HepG2 (cell line): ENCODE data around the gene HTD2. TPM values are rescaled to one million over a fixed set of nuclear protein-coding genes. Genes with fewer than 3 reads are reported as not detected.

Experiments used
- ATAC-seq: fragments of 200-7000 bp; cut with Tn5 transposase; 3 replicates; pipeline ENCODE4 v1.9.1; 2020; ENCODE audit warnings: mild to moderate bottlenecking, moderate library complexity
- BruUV-seq: library from RNA; stranded (reverse); fragments of 400-500 nt; replicated peaks from 2 replicates; lab custom pipeline; 2021; lab: Mats Ljungman, UMichigan
- CTCF ChIA-PET: fragments of 300-600 bp; formaldehyde crosslinking; extraction: SDS; loops from one replicate; lab custom pipeline; 2021; ENCODE audit warnings: low total read pairs, inconsistent platforms, low intra/inter-chr PET ratio; lab: Yijun Ruan, JAX
- POLR2A ChIA-PET: fragments of 350-600 bp; sonication (Branson Sonifier 250); formaldehyde crosslinking; loops from one replicate; lab custom pipeline; 2020; ENCODE audit warnings: antibody characterized with exemption, inconsistent platforms; lab: Yijun Ruan, JAX
- DNase-seq: peaks from one replicate; pipeline ENCODE4 v3.0.0-alpha.2; 2015; ENCODE audit warnings: low spot score
- FAIRE-seq: peaks from 3 replicates; lab custom pipeline; 2011; peaks lifted over from hg19 to GRCh38; lab: Jason Lieb, UNC
- H2AFZ ChIP-seq: one replicate; pipeline ENCODE4 v1.6.1; 2011; ENCODE audit warnings: low read length, inconsistent platforms
- H3K27ac ChIP-seq: fragments of 300-600 bp; 3 replicates; pipeline ENCODE4 v1.8.0; 2011; ENCODE audit warnings: mixed run types, mild to moderate bottlenecking, mixed read lengths, low read length, inconsistent platforms; ENCODE audit not compliant: insufficient read depth; ENCODE audit errors: extremely low read length
- H3K27me3 ChIP-seq, 2 experiments: fragments of 200-600 bp in 1 of 2; 2 replicates in 1 of 2; 3 replicates in 1 of 2; pipeline versions ENCODE4 v1.6.0 to v1.8.0; 2011; ENCODE audit warnings: low read length in 2 of 2, mild to moderate bottlenecking in 2 of 2, moderate library complexity in 2 of 2, inconsistent platforms in 1 of 2; ENCODE audit not compliant: insufficient read depth in 2 of 2, control insufficient read depth in 1 of 2
- H3K36me3 ChIP-seq, 2 experiments: fragments of 200-600 bp in 1 of 2; replicated peaks in 1 of 2; 2 replicates in 1 of 2; 3 replicates in 1 of 2; pipeline versions ENCODE4 v1.5.1 to v1.8.0; 2011; ENCODE audit warnings: low read length in 2 of 2, inconsistent platforms in 1 of 2; ENCODE audit not compliant: insufficient read depth in 2 of 2, control insufficient read depth in 1 of 2
- H3K4me1 ChIP-seq: 2 replicates; pipeline ENCODE4 v1.5.1; 2012; ENCODE audit warnings: low read length, inconsistent platforms; ENCODE audit not compliant: insufficient read depth
- H3K4me2 ChIP-seq: 2 replicates; pipeline ENCODE4 v1.6.0; 2011; ENCODE audit warnings: low read depth, low read length, inconsistent platforms
- H3K4me3 ChIP-seq, 3 experiments: fragments of 200-600 bp in 1 of 3; sonication (generic), shearing (Covaris generic) in 1 of 3; replicated peaks in 1 of 3; 2 replicates each; pipeline ENCODE4 v1.5.1; 2011 to 2016; ENCODE audit warnings: low read length in 3 of 3, inconsistent platforms in 2 of 3, low read depth in 2 of 3, mild to moderate bottlenecking in 2 of 3, control low read depth in 1 of 3, mixed read lengths in 1 of 3; ENCODE audit not compliant: insufficient read depth in 1 of 3
- H3K79me2 ChIP-seq: one replicate; pipeline ENCODE4 v1.6.1; 2011; ENCODE audit warnings: low read length, inconsistent platforms; ENCODE audit not compliant: insufficient read depth
- H3K9ac ChIP-seq: 2 replicates; pipeline ENCODE4 v1.6.0; 2011; ENCODE audit warnings: mild to moderate bottlenecking, low read depth, low read length, inconsistent platforms; ENCODE audit not compliant: insufficient read depth
- H3K9me3 ChIP-seq: 2 replicates; pipeline ENCODE4 v1.5.1; 2012; ENCODE audit warnings: mild to moderate bottlenecking, low read length
- H4K20me1 ChIP-seq: 2 replicates; pipeline ENCODE4 v1.6.0; 2011; ENCODE audit warnings: inconsistent platforms, mild to moderate bottlenecking, low read length, moderate library complexity; ENCODE audit not compliant: insufficient read depth
- ARNT ChIP-seq: fragments of 450-650 bp; IDR thresholded peaks from 2 replicates; pipeline ENCODE4 v1.6.1; 2017
- CENPT ChIP-seq: sonication (generic); formaldehyde crosslinking; IDR thresholded peaks from 2 replicates; pipeline ENCODE4 v1.8.0; 2022; ENCODE audit warnings: low read depth, mild to moderate bottlenecking, moderate library complexity, missing genetic modification reagents
- NFIB ChIP-seq: sonication (generic); formaldehyde crosslinking; IDR thresholded peaks from 2 replicates; pipeline ENCODE4 v1.9.0; 2021; ENCODE audit warnings: missing genetic modification reagents, mild to moderate bottlenecking, borderline replicate concordance
- NFIC ChIP-seq: IDR thresholded peaks from 2 replicates; pipeline ENCODE4 v1.6.1; 2012; ENCODE audit warnings: mild to moderate bottlenecking, low read length, inconsistent platforms
- NRL ChIP-seq: sonication (generic); formaldehyde crosslinking; IDR thresholded peaks from 2 replicates; pipeline ENCODE4 v1.5.0; 2020; ENCODE audit warnings: missing genetic modification reagents, mild to moderate bottlenecking, moderate library complexity, borderline replicate concordance
- RELA ChIP-seq: sonication (generic); formaldehyde crosslinking; IDR thresholded peaks from 2 replicates; pipeline ENCODE4 v1.4.0; 2020; ENCODE audit warnings: missing genetic modification reagents
- SETDB1 ChIP-seq: sonication (generic); formaldehyde crosslinking; IDR thresholded peaks from 2 replicates; pipeline ENCODE4 v1.5.1; 2020; ENCODE audit warnings: missing genetic modification reagents, mild to moderate bottlenecking, borderline replicate concordance
- THYN1 ChIP-seq: sonication (generic); formaldehyde crosslinking; IDR thresholded peaks from 2 replicates; pipeline ENCODE4 v1.8.1; 2023; ENCODE audit warnings: low read depth, mild to moderate bottlenecking, moderate library complexity, missing genetic modification reagents, borderline replicate concordance
- ZKSCAN1 ChIP-seq: fragments of 150-350 bp; IDR thresholded peaks from 2 replicates; pipeline ENCODE4 v1.6.1; 2014; ENCODE audit warnings: low read length
- ZNF136 ChIP-seq: sonication (generic); formaldehyde crosslinking; IDR thresholded peaks from 2 replicates; pipeline ENCODE4 v1.8.1; 2022; ENCODE audit warnings: low read depth, mild to moderate bottlenecking, moderate library complexity, missing genetic modification reagents
- ZNF282 ChIP-seq: fragments of 450-650 bp; IDR thresholded peaks from 2 replicates; pipeline ENCODE4 v1.6.1; 2018; ENCODE audit not compliant: partially characterized antibody
- ZNF44 ChIP-seq: sonication (generic); formaldehyde crosslinking; IDR thresholded peaks from 2 replicates; pipeline ENCODE4 v1.5.1; 2020; ENCODE audit warnings: mild to moderate bottlenecking, missing genetic modification reagents
- ZSCAN12 ChIP-seq: sonication (generic); formaldehyde crosslinking; IDR thresholded peaks from 2 replicates; pipeline ENCODE4 v1.9.0; 2021; ENCODE audit warnings: mild to moderate bottlenecking, missing genetic modification reagents
- ZSCAN20 ChIP-seq: sonication (generic); formaldehyde crosslinking; IDR thresholded peaks from 2 replicates; pipeline ENCODE4 v1.4.0; 2020; ENCODE audit warnings: missing genetic modification reagents, mild to moderate bottlenecking, borderline replicate concordance
- WGBS: methylation state at CpG from one replicate; pipeline ENCODE4 v1.1.6; 2017; ENCODE audit warnings: low lambda C conversion rate; 5-methylcytosine and 5-hydroxymethylcytosine counted together
- in situ Hi-C: cut with HindIII; loops from 2 replicates; pipeline ENCODE4 v1.10.0; 2017; ENCODE audit warnings: low pct_unique_long_range_greater_than_20kb; ENCODE audit not compliant: extremely low pct_ligation_motif_present
- intact Hi-C: fragments of 100-400 bp; cut with micrococcal nuclease; formaldehyde crosslinking; loops from one replicate; pipeline ENCODE4 v1.10.0; 2022; ENCODE audit not compliant: unreplicated experiment
- polyA plus RNA-seq, 8 experiments: library from polyadenylated mRNA; depleted of rRNA in 3 of 8; stranded (reverse) in 7 of 8; unstranded in 1 of 8; fragments of >200 nt; fragmentation: Illumina TruSeq in 4 of 8; extraction: Trizol in 4 of 8; gene quantifications; 2 replicates each; pipeline versions ENCODE4 v1.2.1 to v1.2.3, GENCODE V29; 2011 to 2016; ENCODE audit warnings: low read depth in 4 of 8, missing spikeins in 1 of 8, mixed read lengths in 1 of 8; ENCODE audit not compliant: insufficient read depth in 1 of 8
- total RNA-seq, 5 experiments: library from RNA; depleted of rRNA; stranded (reverse); fragments of >200 nt; fragmentation: Illumina TruSeq; extraction: Trizol; gene quantifications; 2 replicates each; pipeline ENCODE4 v1.2.3, GENCODE V29; 2016; ENCODE audit warnings: low read depth in 1 of 5
- TF ChIP-seq, protein P1 (sequence below): IDR thresholded peaks from 2 replicates; pipeline ENCODE4 v1.6.1; 2016
- TF ChIP-seq, protein P2 (sequence below): sonication (generic); formaldehyde crosslinking; IDR thresholded peaks from 2 replicates; pipeline ENCODE4 v1.5.0; 2020; ENCODE audit warnings: missing genetic modification reagents, mild to moderate bottlenecking, borderline replicate concordance
- TF ChIP-seq, protein P3 (sequence below): sonication (generic); formaldehyde crosslinking; IDR thresholded peaks from 2 replicates; pipeline ENCODE4 v1.8.0; 2022; ENCODE audit warnings: missing genetic modification reagents, mild to moderate bottlenecking, moderate library complexity, borderline replicate concordance

Gene HTD2
- total and polyA plus RNA-seq, 2 of the 13 experiments (the other 11 are each of a cell fraction or from before 2014, with no cell fraction given) = 8.6 to 13.7 TPM

DNA sequence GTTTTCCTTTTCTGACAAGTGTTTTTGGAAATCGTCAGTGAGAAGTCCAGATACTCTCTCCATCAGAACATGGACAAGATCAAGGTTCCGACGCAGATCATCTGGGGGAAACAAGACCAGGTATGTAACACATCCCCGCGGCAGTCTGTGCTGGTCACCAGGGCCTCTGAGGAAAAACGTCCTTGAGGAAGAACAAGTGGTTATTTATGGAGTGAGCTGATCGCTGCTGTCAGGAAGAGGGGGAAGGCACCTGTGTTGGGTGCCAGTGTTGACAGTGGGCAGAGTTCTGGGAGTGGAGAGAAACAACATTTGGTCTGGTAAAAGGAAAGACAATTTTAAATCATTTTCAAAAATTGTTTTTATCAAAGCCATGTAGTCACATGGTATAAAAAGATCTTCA is 21.0 kb upstream of the HTD2 start:
- H3K4me3 ChIP-seq = no peak overlapping the region
- H3K4me1 ChIP-seq = peaks cover 24% of the 10 kb centered on the region
- intact Hi-C loops = loop anchor here (5.0 kb wide), 1 partner anchor 48 kb away; the partner anchor contains the start of gene ABHD6
- TF ChIP-seq, protein P1, sequence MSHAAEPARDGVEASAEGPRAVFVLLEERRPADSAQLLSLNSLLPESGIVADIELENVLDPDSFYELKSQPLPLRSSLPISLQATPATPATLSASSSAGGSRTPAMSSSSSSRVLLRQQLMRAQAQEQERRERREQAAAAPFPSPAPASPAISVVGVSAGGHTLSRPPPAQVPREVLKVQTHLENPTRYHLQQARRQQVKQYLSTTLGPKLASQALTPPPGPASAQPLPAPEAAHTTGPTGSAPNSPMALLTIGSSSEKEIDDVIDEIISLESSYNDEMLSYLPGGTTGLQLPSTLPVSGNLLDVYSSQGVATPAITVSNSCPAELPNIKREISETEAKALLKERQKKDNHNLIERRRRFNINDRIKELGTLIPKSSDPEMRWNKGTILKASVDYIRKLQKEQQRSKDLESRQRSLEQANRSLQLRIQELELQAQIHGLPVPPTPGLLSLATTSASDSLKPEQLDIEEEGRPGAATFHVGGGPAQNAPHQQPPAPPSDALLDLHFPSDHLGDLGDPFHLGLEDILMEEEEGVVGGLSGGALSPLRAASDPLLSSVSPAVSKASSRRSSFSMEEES (CRISPR knock-in tag) = no peak
- no peak for TF ChIP-seq SETDB1 (CRISPR knock-in tag)
- TF ChIP-seq RELA (CRISPR knock-in tag) = no peak
- no peak for TF ChIP-seq ZSCAN20 (CRISPR knock-in tag)
- TF ChIP-seq ZSCAN12 = no peak
- no peak for TF ChIP-seq ARNT
- TF ChIP-seq THYN1 (CRISPR knock-in tag) = no peak
- no TSS peak for BruUV-seq
- in situ Hi-C loops = no loop called here
- no peak overlapping the region for H3K9ac ChIP-seq
- 83% methylated on average over 7 of the region's 7 CpGs for WGBS
- peaks cover 0 to 6% of the 10 kb centered on the region in 2 experiments; a peak in 3 of 5 replicates for H3K36me3 ChIP-seq
- ATAC-seq (no peak), FAIRE-seq (no peak), DNase-seq (no peak)
- ChIA-PET CTCF (no interaction called here), POLR2A (no interaction called here)
- no peak overlapping the region for H3K4me2 ChIP-seq
- H3K27ac ChIP-seq = no peak overlapping the region
- H3K27me3 ChIP-seq = no peaks in the 10 kb centered on the region
- no peaks in the 10 kb centered on the region for H3K79me2 ChIP-seq
- H4K20me1 ChIP-seq = no peaks in the 10 kb centered on the region
- H3K9me3 ChIP-seq = no peaks in the 10 kb centered on the region
- no peak overlapping the region for H2AFZ ChIP-seq

DNA sequence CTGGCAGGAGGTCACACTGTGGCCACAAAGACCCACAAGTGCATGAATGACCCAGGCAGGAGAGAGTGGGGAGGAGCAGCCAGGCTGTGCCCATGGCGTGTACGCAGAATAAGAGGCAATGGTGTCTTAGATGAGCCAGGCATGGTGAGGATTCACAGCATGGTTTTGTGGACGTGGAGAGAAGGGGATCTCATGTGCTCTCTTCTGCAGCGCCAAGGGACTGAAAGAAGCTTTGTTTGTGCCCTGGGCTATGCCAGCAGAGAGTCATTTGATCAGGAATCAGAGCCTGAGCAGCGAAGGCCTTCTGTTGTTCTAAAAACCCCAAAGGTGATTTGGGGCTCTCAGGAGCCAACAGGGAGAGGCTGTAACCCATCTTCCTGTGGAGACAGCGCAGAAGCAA is 19.0 kb upstream of the HTD2 start:
- intact Hi-C loops (loop anchor here (5.0 kb wide), 1 partner anchor 50 kb away; the partner anchor contains the start of gene ABHD6), in situ Hi-C loops (no loop called here)
- H3K27me3 ChIP-seq = no peaks in the 10 kb centered on the region
- 91% methylated on average over 6 of the region's 6 CpGs for WGBS
- H3K9me3 ChIP-seq = no peaks in the 10 kb centered on the region
- H3K4me3 ChIP-seq = no peak overlapping the region
- no peak overlapping the region for H3K4me2 ChIP-seq
- POLR2A ChIA-PET = no interaction called here
- no peaks in the 10 kb centered on the region for H3K79me2 ChIP-seq
- no peak overlapping the region for H2AFZ ChIP-seq
- H3K4me1 ChIP-seq = peaks cover 18% of the 10 kb centered on the region
- ATAC-seq (no peak), FAIRE-seq (no peak), DNase-seq (no peak)
- no peak overlapping the region for H3K27ac ChIP-seq
- peaks cover 0 to 5% of the 10 kb centered on the region in 2 experiments; a peak in 3 of 5 replicates for H3K36me3 ChIP-seq
- H3K9ac ChIP-seq = no peak overlapping the region
- BruUV-seq = no TSS peak
- CTCF ChIA-PET = no interaction called here
- H4K20me1 ChIP-seq = no peaks in the 10 kb centered on the region
- TF ChIP-seq CENPT (CRISPR knock-in tag) = no peak
- TF ChIP-seq NFIC = no peak
- TF ChIP-seq, protein P2, sequence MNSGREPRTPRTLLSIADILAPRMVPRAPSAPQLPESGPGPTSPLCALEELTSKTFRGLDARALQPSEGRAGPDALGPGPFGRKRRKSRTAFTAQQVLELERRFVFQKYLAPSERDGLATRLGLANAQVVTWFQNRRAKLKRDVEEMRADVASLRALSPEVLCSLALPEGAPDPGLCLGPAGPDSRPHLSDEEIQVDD = no peak
- TF ChIP-seq, protein P3, sequence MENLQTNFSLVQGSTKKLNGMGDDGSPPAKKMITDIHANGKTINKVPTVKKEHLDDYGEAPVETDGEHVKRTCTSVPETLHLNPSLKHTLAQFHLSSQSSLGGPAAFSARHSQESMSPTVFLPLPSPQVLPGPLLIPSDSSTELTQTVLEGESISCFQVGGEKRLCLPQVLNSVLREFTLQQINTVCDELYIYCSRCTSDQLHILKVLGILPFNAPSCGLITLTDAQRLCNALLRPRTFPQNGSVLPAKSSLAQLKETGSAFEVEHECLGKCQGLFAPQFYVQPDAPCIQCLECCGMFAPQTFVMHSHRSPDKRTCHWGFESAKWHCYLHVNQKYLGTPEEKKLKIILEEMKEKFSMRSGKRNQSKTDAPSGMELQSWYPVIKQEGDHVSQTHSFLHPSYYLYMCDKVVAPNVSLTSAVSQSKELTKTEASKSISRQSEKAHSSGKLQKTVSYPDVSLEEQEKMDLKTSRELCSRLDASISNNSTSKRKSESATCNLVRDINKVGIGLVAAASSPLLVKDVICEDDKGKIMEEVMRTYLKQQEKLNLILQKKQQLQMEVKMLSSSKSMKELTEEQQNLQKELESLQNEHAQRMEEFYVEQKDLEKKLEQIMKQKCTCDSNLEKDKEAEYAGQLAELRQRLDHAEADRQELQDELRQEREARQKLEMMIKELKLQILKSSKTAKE (CRISPR knock-in tag) = no peak
- no peak for TF ChIP-seq NRL (CRISPR knock-in tag)
- no peak for TF ChIP-seq ZKSCAN1
- no peak for TF ChIP-seq ZNF44 (CRISPR knock-in tag)
- no peak for TF ChIP-seq ZNF136 (CRISPR knock-in tag)
- no peak for TF ChIP-seq NFIB (CRISPR knock-in tag)
- no peak for TF ChIP-seq ZNF282
